ENCODE data around the gene LAMC2.
A peak's percentile ranks its signal among the peaks of the same experiment; 100 is the strongest.
"Not testable (repeated sequence)": the region's sequence is repeated elsewhere in the genome, so short reads cannot be mapped to it uniquely, and the experiment has no call there.

The LAMC2 gene

GRCh38 chr1:183263886-183264602, 78.0 kb downstream of the LAMC2 start:
- CTCF ChIA-PET, result interaction anchor here (1.6 to 9.3 kb wide), 2 partner anchors 16 to 29 kb away, joined by 7 to 80 read pairs; no protein-coding TSS in a partner anchor

GRCh38 chr1:183267646-183268431, 81.8 kb downstream of the LAMC2 start:
- DNase-seq (ENCODE audit: low read depth, low spot score), result peak; percentile 96
- H3K4me3 ChIP-seq (ENCODE audit: low read depth, low read length), result no peak overlapping the region; the same call in 1 of the 2 replicates
- ChIA-PET CTCF (interaction anchor here (0.8 to 9.3 kb wide), 2 partner anchors 13 to 33 kb away, joined by 3 to 80 read pairs; no protein-coding TSS in a partner anchor), POLR2A (interaction anchor here (0.6 to 1.6 kb wide), 4 partner anchors 10 to 313 kb away, joined by 4 to 16 read pairs (median 5); no protein-coding TSS in a partner anchor)
- TF ChIP-seq CTCF (IDR thresholded peaks at IDR 0.05; ENCODE audit: insufficient read depth, low read length, missing control alignments), result no peak

More at GRCh38 chr1:183263886-183264602, 78.0 kb downstream of the LAMC2 start:
- no peak overlapping the region for H3K4me3 ChIP-seq (ENCODE audit: low read depth, low read length)
- POLR2A ChIA-PET, result no interaction called here
- no peak for TF ChIP-seq CTCF (IDR thresholded peaks at IDR 0.05; ENCODE audit: insufficient read depth, low read length, missing control alignments)
- DNase-seq (ENCODE audit: low read depth, low spot score), result no peak

GRCh38 chr1:183270541-183271141, 84.6 kb downstream of the LAMC2 start:
- POLR2A ChIA-PET, result interaction anchor here (1.2 kb wide), 1 partner anchor 36 kb away, joined by 6 read pairs; no protein-coding TSS in a partner anchor
- no peak for TF ChIP-seq CTCF (IDR thresholded peaks at IDR 0.05; ENCODE audit: insufficient read depth, low read length, missing control alignments)
- DNase-seq (ENCODE audit: low read depth, low spot score), result peak; percentile 82
- no peak overlapping the region for H3K4me3 ChIP-seq (ENCODE audit: low read depth, low read length)
- CTCF ChIA-PET, result interaction anchor here (1.1 to 9.3 kb wide), 4 partner anchors 10 to 46 kb away, joined by 3 to 80 read pairs (median 4); no protein-coding TSS in a partner anchor

- DNase-seq (ENCODE audit: low read depth, low spot score), result peak; percentile 97
- H3K4me3 ChIP-seq (ENCODE audit: low read depth, low read length), result no peak overlapping the region
- TF ChIP-seq CTCF (IDR thresholded peaks at IDR 0.05; ENCODE audit: insufficient read depth, low read length, missing control alignments), result no peak
- ChIA-PET POLR2A (interaction anchor here (0.5 to 1.5 kb wide), 6 partner anchors 9 to 317 kb away, joined by 3 to 7 read pairs (median 3); no protein-coding TSS in a partner anchor), CTCF (interaction anchor here (0.5 to 9.3 kb wide), 5 partner anchors 8 to 310 kb away, joined by 3 to 80 read pairs (median 6); no protein-coding TSS in a partner anchor)
Observed at GRCh38 chr1:183272390-183272848, 86.4 kb downstream of the LAMC2 start.

GRCh38 chr1:183273300-183273699, 87.2 kb downstream of the LAMC2 start:
- ChIA-PET POLR2A (interaction anchor here (1.2 to 1.5 kb wide), 2 partner anchors 8 to 38 kb away, joined by 3 to 7 read pairs; no protein-coding TSS in a partner anchor), CTCF (interaction anchor here (0.9 to 9.3 kb wide), 3 partner anchors 7 to 45 kb away, joined by 3 to 80 read pairs (median 6); no protein-coding TSS in a partner anchor)
- no peak overlapping the region for H3K4me3 ChIP-seq (ENCODE audit: low read depth, low read length)
- no peak for DNase-seq (ENCODE audit: low read depth, low spot score)
- no peak for TF ChIP-seq CTCF (IDR thresholded peaks at IDR 0.05; ENCODE audit: insufficient read depth, low read length, missing control alignments)

- DNase-seq (ENCODE audit: low read depth, low spot score); POLR2A ChIA-PET; H3K4me3 ChIP-seq (ENCODE audit: low read depth, low read length): not testable (repeated sequence)
- CTCF ChIA-PET, result interaction anchor here (0.9 kb wide), 1 partner anchor 46 kb away, joined by 3 read pairs; no protein-coding TSS in a partner anchor
Observed at GRCh38 chr1:183273984-183274383, 87.9 kb downstream of the LAMC2 start.
